Astrocyte (in vitro differentiated cells and primary cell): Measurements from ENCODE around the gene SLC22A6.

Experiments used
- EZH2 ChIP-seq: IDR thresholded peaks from 2 replicates; pipeline ENCODE4 v1.6.1; 2012; ENCODE audit warnings: mild to moderate bottlenecking, low read length, inconsistent platforms; ENCODE audit not compliant: insufficient read depth
- TF ChIP-seq, protein P1 (sequence below): IDR thresholded peaks from 2 replicates; pipeline ENCODE4 v1.5.1; 2011; ENCODE audit warnings: low read depth, mild to moderate bottlenecking, inconsistent platforms, low read length, moderate library complexity; ENCODE audit not compliant: insufficient read depth

DNA sequence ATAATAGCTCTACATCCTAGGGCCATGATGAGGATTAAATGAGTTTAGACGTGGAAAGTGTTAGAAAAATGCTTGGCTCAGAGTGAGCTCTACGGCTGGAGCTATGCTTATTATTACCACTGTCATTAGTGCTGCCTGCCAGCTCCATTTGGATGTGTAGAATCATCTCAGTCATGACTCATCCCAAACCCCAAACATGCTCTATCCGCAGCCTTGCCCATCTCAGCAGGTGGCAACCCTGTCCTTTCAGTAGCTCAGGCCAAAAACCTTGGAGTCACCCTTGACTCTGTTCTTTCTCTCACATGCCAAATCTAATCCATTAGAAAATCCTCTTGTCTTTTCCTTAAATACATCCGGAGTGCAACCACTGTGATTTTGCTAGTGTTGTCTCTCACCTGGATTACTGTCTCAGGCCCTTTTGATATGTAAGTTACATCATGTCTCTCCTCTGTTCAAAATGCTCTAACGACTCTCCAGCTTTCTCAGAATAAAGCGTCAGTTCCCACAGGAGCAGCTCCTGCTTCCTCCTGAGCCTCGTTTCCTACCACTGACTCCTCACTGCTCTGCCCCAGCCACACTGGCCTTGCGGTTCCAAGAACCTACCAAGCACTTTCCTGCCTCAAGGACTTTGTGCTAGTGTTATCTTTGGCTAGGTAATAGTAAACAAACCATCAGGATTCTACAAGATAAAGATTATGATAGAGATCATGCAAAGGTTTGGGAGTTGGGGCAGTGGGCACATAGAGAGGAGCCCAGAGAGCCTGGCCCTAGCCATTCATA lies 53.1 kb downstream of the SLC22A6 start:
- TF ChIP-seq, protein P1, sequence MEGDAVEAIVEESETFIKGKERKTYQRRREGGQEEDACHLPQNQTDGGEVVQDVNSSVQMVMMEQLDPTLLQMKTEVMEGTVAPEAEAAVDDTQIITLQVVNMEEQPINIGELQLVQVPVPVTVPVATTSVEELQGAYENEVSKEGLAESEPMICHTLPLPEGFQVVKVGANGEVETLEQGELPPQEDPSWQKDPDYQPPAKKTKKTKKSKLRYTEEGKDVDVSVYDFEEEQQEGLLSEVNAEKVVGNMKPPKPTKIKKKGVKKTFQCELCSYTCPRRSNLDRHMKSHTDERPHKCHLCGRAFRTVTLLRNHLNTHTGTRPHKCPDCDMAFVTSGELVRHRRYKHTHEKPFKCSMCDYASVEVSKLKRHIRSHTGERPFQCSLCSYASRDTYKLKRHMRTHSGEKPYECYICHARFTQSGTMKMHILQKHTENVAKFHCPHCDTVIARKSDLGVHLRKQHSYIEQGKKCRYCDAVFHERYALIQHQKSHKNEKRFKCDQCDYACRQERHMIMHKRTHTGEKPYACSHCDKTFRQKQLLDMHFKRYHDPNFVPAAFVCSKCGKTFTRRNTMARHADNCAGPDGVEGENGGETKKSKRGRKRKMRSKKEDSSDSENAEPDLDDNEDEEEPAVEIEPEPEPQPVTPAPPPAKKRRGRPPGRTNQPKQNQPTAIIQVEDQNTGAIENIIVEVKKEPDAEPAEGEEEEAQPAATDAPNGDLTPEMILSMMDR = no peak
- no peak for TF ChIP-seq EZH2
